K562 (cell line): ENCODE data around the gene GAL3ST1. TPM values are rescaled to one million over a fixed set of nuclear protein-coding genes. Genes with fewer than 3 reads are reported as not detected.

Experiments
- ATAC-seq: fragments of 200-7000 bp; cut with Tn5 transposase; 3 replicates; pipeline ENCODE4 v1.9.1; 2020; ENCODE audit warnings: moderate library complexity
- BruUV-seq: library from RNA; stranded (reverse); fragments of 400-500 nt; replicated peaks from 2 replicates; lab custom pipeline; 2021; lab: Mats Ljungman, UMichigan
- CTCF ChIA-PET: fragments of 300-600 bp; formaldehyde crosslinking; extraction: SDS; loops from one replicate; lab custom pipeline; 2021; ENCODE audit warnings: low intra/inter-chr PET ratio; lab: Yijun Ruan, JAX
- POLR2A ChIA-PET: fragments of 300-600, 350-650 bp; sonication (Branson Sonifier 250); formaldehyde crosslinking; extraction: SDS; loops from one replicate; lab custom pipeline; 2021; ENCODE audit warnings: antibody characterized with exemption, inconsistent platforms; lab: Yijun Ruan, JAX
- DNase-seq, 4 experiments: peaks; one replicate each; pipeline versions ENCODE4 v3.0.0 to v3.0.0-alpha.2; 2011 to 2018; ENCODE audit warnings: low spot score in 3 of 4, mixed read lengths in 3 of 4; ENCODE audit errors: extremely low read depth in 1 of 4
- FAIRE-seq: peaks from 2 replicates; lab custom pipeline; 2011; peaks lifted over from hg19 to GRCh38; lab: Jason Lieb, UNC
- H2AFZ ChIP-seq: 2 replicates; pipeline ENCODE4 v1.6.0; 2011; ENCODE audit warnings: low read depth, low read length, control low read depth, inconsistent platforms
- H3K27ac ChIP-seq: fragments of 200-600 bp; 3 replicates; pipeline ENCODE4 v1.8.0; 2011; ENCODE audit warnings: low read depth, mild to moderate bottlenecking, control low read depth, inconsistent platforms, low read length, moderate library complexity, mixed read lengths; ENCODE audit errors: extremely low read depth
- H3K27me3 ChIP-seq, 2 experiments: fragments of 300-600 bp in 1 of 2; 2 replicates in 1 of 2; 3 replicates in 1 of 2; pipeline versions ENCODE4 v1.6.0 to v1.8.0; 2011; ENCODE audit warnings: inconsistent platforms in 2 of 2, low read length in 2 of 2, mild to moderate bottlenecking in 1 of 2, mixed read lengths in 1 of 2, moderate library complexity in 1 of 2; ENCODE audit not compliant: control insufficient read depth in 2 of 2, insufficient read depth in 2 of 2
- H3K36me3 ChIP-seq: fragments of 300-600 bp; 3 replicates; pipeline ENCODE4 v1.8.0; 2011; ENCODE audit warnings: mild to moderate bottlenecking, low read length, inconsistent platforms; ENCODE audit not compliant: control insufficient read depth, insufficient read depth
- H3K4me1 ChIP-seq, 2 experiments: fragments of 200-600 bp in 1 of 2; replicated peaks in 1 of 2; 2 replicates in 1 of 2; 3 replicates in 1 of 2; pipeline versions ENCODE4 v1.5.1 to v1.8.0; 2011; ENCODE audit warnings: inconsistent platforms in 2 of 2, low read length in 2 of 2, mild to moderate bottlenecking in 1 of 2, mixed read lengths in 1 of 2, moderate library complexity in 1 of 2; ENCODE audit not compliant: control insufficient read depth in 2 of 2, insufficient read depth in 2 of 2
- H3K4me2 ChIP-seq: 2 replicates; pipeline ENCODE4 v1.6.1; 2011; ENCODE audit warnings: low read length, control low read depth, inconsistent platforms, mixed read lengths; ENCODE audit not compliant: insufficient read depth
- H3K4me3 ChIP-seq: fragments of 200-600 bp; sonication (generic), shearing (Covaris generic); 2 replicates; pipeline ENCODE4 v1.5.1; 2016; ENCODE audit warnings: control low read depth, inconsistent platforms
- H3K79me2 ChIP-seq: fragments of 200-600 bp; 3 replicates; pipeline ENCODE4 v1.8.0; 2011; ENCODE audit warnings: low read length, inconsistent platforms; ENCODE audit not compliant: control insufficient read depth, insufficient read depth
- H3K9ac ChIP-seq, 2 experiments: 2 replicates each; pipeline versions ENCODE4 v1.6.0 to v1.6.1; 2011; ENCODE audit warnings: low read depth in 2 of 2, low read length in 2 of 2, control low read depth in 1 of 2, inconsistent platforms in 1 of 2, mild to moderate bottlenecking in 1 of 2, mixed read lengths in 1 of 2; ENCODE audit not compliant: insufficient read depth in 1 of 2
- H3K9me1 ChIP-seq: one replicate; pipeline ENCODE4 v1.6.0; 2011; ENCODE audit warnings: inconsistent platforms, mild to moderate bottlenecking, low read length, moderate library complexity; ENCODE audit not compliant: control insufficient read depth, insufficient read depth
- H3K9me3 ChIP-seq: replicated peaks from 2 replicates; pipeline ENCODE4 v1.5.1; 2011; ENCODE audit warnings: low read depth, low read length, inconsistent platforms; ENCODE audit not compliant: control insufficient read depth, insufficient read depth
- H4K20me1 ChIP-seq: replicated peaks from 2 replicates; pipeline ENCODE4 v1.6.1; 2011; ENCODE audit warnings: low read length, inconsistent platforms, mixed read lengths; ENCODE audit not compliant: control insufficient read depth, insufficient read depth
- HNRNPH1 ChIP-seq: fragments of 200-400 bp; formaldehyde crosslinking; optimal IDR thresholded peaks from 2 replicates; pipeline ENCODE3; 2017; ENCODE audit warnings: low read depth, mild to moderate bottlenecking, low read length, moderate library complexity
- MAFG ChIP-seq: fragments of 450-650 bp; conservative IDR thresholded peaks from 2 replicates; pipeline ENCODE4 v1.6.1; 2016; ENCODE audit warnings: missing genetic modification characterization, missing compliant biosample characterization
- NCOA6 ChIP-seq: fragments of 450-650 bp; IDR thresholded peaks from 2 replicates; pipeline ENCODE4 v1.6.1; 2017; ENCODE audit warnings: mild to moderate bottlenecking
- ZNF175 ChIP-seq: fragments of 200-800 bp; sonication (Bioruptor generic); IDR thresholded peaks from 2 replicates; pipeline ENCODE4 v1.6.1; 2016; ENCODE audit warnings: low read depth, mild to moderate bottlenecking, missing genetic modification characterization, missing compliant biosample characterization
- ZNF780A ChIP-seq: fragments of 250-450 bp; sonication (Bioruptor Pico); IDR thresholded peaks from 2 replicates; pipeline ENCODE4 v1.5.0; 2021; ENCODE audit warnings: mild to moderate bottlenecking
- WGBS: fragments of 100-300 bp; shearing (Covaris generic); methylation state at CpG from one replicate; pipeline ENCODE4 v1.1.6; 2016; ENCODE audit warnings: low coverage, mixed read lengths; ENCODE audit not compliant: insufficient coverage; ENCODE audit errors: missing lambda C conversion rate; 5-methylcytosine and 5-hydroxymethylcytosine counted together
- in situ Hi-C: fragments of 300-500 bp; cut with MboI; formaldehyde crosslinking; loops from 4 replicates; pipeline ENCODE4 v1.15.0; 2018; ENCODE audit warnings: inconsistent platforms, mixed read lengths
- intact Hi-C: fragments of 100-400 bp; cut with micrococcal nuclease; formaldehyde crosslinking; loops from 2 replicates; pipeline ENCODE4 v1.14.2; 2022
- polyA plus RNA-seq, 8 experiments: library from polyadenylated mRNA; depleted of rRNA in 4 of 8; stranded (reverse) in 5 of 8; unstranded in 3 of 8; fragments of >200 nt; fragmentation: Nextera tagmentation in 2 of 8; fragmentation: Illumina TruSeq in 1 of 8; extraction: Ambion mirVana in 2 of 8; extraction: Trizol in 1 of 8; gene quantifications; 2 replicates each; pipeline versions ENCODE4 v1.2.1 to v1.2.3, GENCODE V29; 2011 to 2014; ENCODE audit warnings: inconsistent platforms in 1 of 8, missing spikeins in 1 of 8
- total RNA-seq, 7 experiments: library from RNA; depleted of rRNA in 6 of 7; stranded (reverse); fragments of >200 nt in 6 of 7; fragmentation: Illumina TruSeq in 2 of 7; extraction: Trizol in 2 of 7; gene quantifications; 2 replicates each; pipeline versions ENCODE4 v1.2.1 to v1.2.3, GENCODE V29; 2011 to 2021; ENCODE audit warnings: low replicate concordance in 1 of 7
- TF ChIP-seq, protein P1 (sequence below): fragments of 250-450 bp; sonication (Bioruptor Pico); IDR thresholded peaks from 2 replicates; pipeline ENCODE4 v1.5.0; 2021
- TF ChIP-seq, protein P2 (sequence below): fragments of 450-650 bp; IDR thresholded peaks from 2 replicates; pipeline ENCODE4 v1.6.1; 2014; ENCODE audit warnings: low read depth, mild to moderate bottlenecking, moderate library complexity, borderline replicate concordance

GAL3ST1 gene
- total and polyA plus RNA-seq, 9 of the 15 experiments (the other 6 are each of a cell fraction or from before 2014, with no cell fraction given): 0.03 to 1.9 (median 0.33) TPM; not detected in 1

DNA sequence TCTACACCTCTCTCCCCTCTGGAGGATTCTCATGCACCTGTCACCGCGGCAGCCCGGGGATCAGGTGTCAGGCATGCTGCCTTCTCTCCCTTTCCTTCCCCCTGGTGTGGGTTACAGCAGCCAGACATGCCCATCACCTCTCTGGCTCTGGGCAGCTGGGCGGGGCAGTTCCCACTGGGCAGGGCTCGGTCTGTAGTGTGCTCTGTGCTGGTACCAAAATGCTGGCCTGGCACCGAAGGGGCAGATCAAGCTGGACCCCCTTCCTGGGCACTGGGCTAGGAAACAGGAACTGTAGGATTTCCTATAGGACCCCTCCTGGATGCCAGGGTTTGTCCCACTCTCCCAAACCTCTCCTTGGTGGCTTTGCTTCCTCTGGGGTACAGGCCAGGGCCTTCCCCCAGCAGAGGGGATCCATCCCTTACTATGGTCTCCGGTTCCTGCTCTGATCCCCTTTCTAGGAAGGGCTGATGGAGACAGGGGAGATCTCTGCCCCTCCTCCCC lies 821 bp downstream of the GAL3ST1 start:
- no peak overlapping the region for H3K4me2 ChIP-seq
- H3K27me3 ChIP-seq: peaks cover 0 to 17% of the 10 kb centered on the region in 2 experiments; a peak in 3 of 5 replicates
- H3K9me1 ChIP-seq: no peaks in the 10 kb centered on the region
- no peak overlapping the region for H3K27ac ChIP-seq
- H4K20me1 ChIP-seq: no peaks in the 10 kb centered on the region; the same call in none of the 2 replicates
- no peaks in the 10 kb centered on the region for H3K79me2 ChIP-seq
- DNase-seq (no peak), FAIRE-seq (no peak), ATAC-seq (no peak)
- POLR2A ChIA-PET: interaction anchor here (0.6 to 1.7 kb wide), 5 partner anchors 10 to 492 kb away, joined by 3 to 5 read pairs (median 3); partner anchors contain the start of gene PES1
- no peak overlapping the region for H3K9ac ChIP-seq
- H3K36me3 ChIP-seq: peaks cover 33% of the 10 kb centered on the region; the same call in 1 of the 3 replicates
- CTCF ChIA-PET: no interaction called here
- H3K9me3 ChIP-seq: no peaks in the 10 kb centered on the region
- H3K4me3 ChIP-seq: no peak overlapping the region
- intact Hi-C loops: no loop called here
- no peak for TF ChIP-seq ZNF175 (CRISPR knock-in tag)
- TF ChIP-seq, protein P1, sequence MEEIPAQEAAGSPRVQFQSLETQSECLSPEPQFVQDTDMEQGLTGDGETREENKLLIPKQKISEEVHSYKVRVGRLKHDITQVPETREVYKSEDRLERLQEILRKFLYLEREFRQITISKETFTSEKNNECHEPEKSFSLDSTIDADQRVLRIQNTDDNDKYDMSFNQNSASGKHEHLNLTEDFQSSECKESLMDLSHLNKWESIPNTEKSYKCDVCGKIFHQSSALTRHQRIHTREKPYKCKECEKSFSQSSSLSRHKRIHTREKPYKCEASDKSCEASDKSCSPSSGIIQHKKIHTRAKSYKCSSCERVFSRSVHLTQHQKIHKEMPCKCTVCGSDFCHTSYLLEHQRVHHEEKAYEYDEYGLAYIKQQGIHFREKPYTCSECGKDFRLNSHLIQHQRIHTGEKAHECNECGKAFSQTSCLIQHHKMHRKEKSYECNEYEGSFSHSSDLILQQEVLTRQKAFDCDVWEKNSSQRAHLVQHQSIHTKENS (CRISPR knock-in tag): no peak
- no peak for TF ChIP-seq NCOA6
- TF ChIP-seq HNRNPH1: no peak
- TF ChIP-seq, protein P2, sequence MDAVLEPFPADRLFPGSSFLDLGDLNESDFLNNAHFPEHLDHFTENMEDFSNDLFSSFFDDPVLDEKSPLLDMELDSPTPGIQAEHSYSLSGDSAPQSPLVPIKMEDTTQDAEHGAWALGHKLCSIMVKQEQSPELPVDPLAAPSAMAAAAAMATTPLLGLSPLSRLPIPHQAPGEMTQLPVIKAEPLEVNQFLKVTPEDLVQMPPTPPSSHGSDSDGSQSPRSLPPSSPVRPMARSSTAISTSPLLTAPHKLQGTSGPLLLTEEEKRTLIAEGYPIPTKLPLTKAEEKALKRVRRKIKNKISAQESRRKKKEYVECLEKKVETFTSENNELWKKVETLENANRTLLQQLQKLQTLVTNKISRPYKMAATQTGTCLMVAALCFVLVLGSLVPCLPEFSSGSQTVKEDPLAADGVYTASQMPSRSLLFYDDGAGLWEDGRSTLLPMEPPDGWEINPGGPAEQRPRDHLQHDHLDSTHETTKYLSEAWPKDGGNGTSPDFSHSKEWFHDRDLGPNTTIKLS: no peak
- TF ChIP-seq MAFG: no peak
- no peak for TF ChIP-seq ZNF780A
- no TSS peak for BruUV-seq
- 49% methylated on average over 3 of the region's 7 CpGs for WGBS
- in situ Hi-C loops: no loop called here
- H2AFZ ChIP-seq: no peak overlapping the region
- peaks cover 0 to 12% of the 10 kb centered on the region in 2 experiments; a peak in 2 of 5 replicates for H3K4me1 ChIP-seq
